Left kidney (tissue), 2 donors: ENCODE measurements around the gene LAMA5. TPM values are rescaled to one million over a fixed set of nuclear protein-coding genes. Genes with fewer than 3 reads are reported as not detected.
"Not testable (repeated sequence)": the region's sequence is repeated elsewhere in the genome, so short reads cannot be mapped to it uniquely, and the experiment has no call there.

ENCODE experiments used
- DNase-seq: peaks from one replicate; pipeline ENCODE4 v3.0.0-alpha.2; 2013
- polyA plus RNA-seq: library from polyadenylated mRNA; unstranded; fragments of 120-200 nt; gene quantifications from one replicate; pipeline ENCODE4 v1.2.1, GENCODE V29; 2013; ENCODE audit not compliant: insufficient read length

LAMA5 gene
- polyA plus RNA-seq, 1 donor = 119 TPM

- not testable (repeated sequence) for DNase-seq
Observed at GRCh38 chr20:62373631-62374179, 6.6 kb upstream of the LAMA5 start.

GRCh38 chr20:62372042-62372993 is 5.2 kb upstream of the LAMA5 start:
- DNase-seq = no peak

- no peak for DNase-seq
Observed at GRCh38 chr20:62371588-62372041, 4.5 kb upstream of the LAMA5 start.

GRCh38 chr20:62370807-62371587 is 3.9 kb upstream of the LAMA5 start:
- no peak for DNase-seq

GRCh38 chr20:62370115-62370806 is 3.1 kb upstream of the LAMA5 start:
- no peak for DNase-seq

- DNase-seq = no peak
Observed at GRCh38 chr20:62369815-62370114, 2.7 kb upstream of the LAMA5 start.

GRCh38 chr20:62368976-62369814 is 2.1 kb upstream of the LAMA5 start:
- DNase-seq = no peak

GRCh38 chr20:62368392-62368975 is 1.4 kb upstream of the LAMA5 start:
- DNase-seq = no peak

- DNase-seq = no peak
Observed at GRCh38 chr20:62367633-62368391, 700 bp upstream of the LAMA5 start.

- no peak for DNase-seq
Observed at GRCh38 chr20:62366370-62367135, 559 bp downstream of the LAMA5 start.

- no peak for DNase-seq
Observed at GRCh38 chr20:62365814-62366369, 1.2 kb downstream of the LAMA5 start.

- DNase-seq = no peak
Observed at GRCh38 chr20:62364911-62365736, 2.0 kb downstream of the LAMA5 start.

GRCh38 chr20:62363920-62364851 is 2.9 kb downstream of the LAMA5 start:
- no peak for DNase-seq

GRCh38 chr20:62362991-62363919 is 3.9 kb downstream of the LAMA5 start:
- no peak for DNase-seq

- no peak for DNase-seq
Observed at GRCh38 chr20:62362590-62362940, 4.5 kb downstream of the LAMA5 start.
